ENCODE measurements around the gene DONSON. TPM values are rescaled to one million over a fixed set of nuclear protein-coding genes. Genes with fewer than 3 reads are reported as not detected.
A peak's percentile ranks its signal among the peaks of the same experiment; 100 is the strongest.

Gene DONSON
- total RNA-seq, 1 experiment from 2014 or later = 9.3 TPM

DNA sequence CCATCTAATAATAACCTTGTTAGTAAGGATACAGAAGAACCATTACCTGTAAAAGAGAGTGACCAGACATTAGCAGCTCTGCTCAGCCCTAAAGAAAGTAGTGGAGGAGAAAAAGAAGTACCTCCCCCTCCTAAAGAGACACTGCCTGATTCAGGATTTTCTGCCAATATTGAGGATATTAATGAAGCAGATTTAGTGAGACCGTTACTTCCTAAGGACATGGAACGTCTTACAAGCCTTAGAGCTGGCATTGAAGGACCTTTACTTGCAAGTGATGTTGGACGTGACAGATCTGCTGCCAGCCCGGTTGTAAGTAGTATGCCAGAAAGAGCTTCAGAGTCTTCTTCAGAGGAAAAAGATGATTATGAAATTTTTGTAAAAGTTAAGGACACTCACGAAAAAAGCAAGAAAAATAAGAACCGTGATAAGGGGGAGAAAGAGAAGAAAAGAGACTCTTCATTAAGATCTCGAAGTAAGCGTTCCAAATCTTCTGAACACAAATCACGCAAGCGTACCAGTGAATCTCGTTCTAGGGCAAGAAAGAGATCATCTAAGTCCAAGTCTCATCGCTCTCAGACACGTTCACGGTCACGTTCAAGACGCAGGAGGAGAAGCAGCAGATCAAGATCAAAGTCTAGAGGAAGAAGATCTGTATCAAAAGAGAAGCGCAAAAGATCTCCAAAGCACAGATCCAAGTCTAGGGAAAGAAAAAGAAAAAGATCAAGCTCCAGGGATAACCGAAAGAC, 34.1 kb downstream of the DONSON start:
- peaks cover 24% of the 10 kb centered on the region for H3K4me1 Mint-ChIP-seq (ENCODE audit: insufficient read depth, unreplicated experiment)
- no peak overlapping the region for H3K27ac Mint-ChIP-seq (ENCODE audit: low read depth, unreplicated experiment)
- BruUV-seq (replicated peaks) = TSS peak; percentile 15
- TF ChIP-seq, protein P1, sequence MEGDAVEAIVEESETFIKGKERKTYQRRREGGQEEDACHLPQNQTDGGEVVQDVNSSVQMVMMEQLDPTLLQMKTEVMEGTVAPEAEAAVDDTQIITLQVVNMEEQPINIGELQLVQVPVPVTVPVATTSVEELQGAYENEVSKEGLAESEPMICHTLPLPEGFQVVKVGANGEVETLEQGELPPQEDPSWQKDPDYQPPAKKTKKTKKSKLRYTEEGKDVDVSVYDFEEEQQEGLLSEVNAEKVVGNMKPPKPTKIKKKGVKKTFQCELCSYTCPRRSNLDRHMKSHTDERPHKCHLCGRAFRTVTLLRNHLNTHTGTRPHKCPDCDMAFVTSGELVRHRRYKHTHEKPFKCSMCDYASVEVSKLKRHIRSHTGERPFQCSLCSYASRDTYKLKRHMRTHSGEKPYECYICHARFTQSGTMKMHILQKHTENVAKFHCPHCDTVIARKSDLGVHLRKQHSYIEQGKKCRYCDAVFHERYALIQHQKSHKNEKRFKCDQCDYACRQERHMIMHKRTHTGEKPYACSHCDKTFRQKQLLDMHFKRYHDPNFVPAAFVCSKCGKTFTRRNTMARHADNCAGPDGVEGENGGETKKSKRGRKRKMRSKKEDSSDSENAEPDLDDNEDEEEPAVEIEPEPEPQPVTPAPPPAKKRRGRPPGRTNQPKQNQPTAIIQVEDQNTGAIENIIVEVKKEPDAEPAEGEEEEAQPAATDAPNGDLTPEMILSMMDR (IDR thresholded peaks at IDR 0.05; ENCODE audit: unreplicated experiment) = no peak
- H3K4me3 Mint-ChIP-seq (ENCODE audit: unreplicated experiment) = no peak overlapping the region
- DNase-seq (ENCODE audit: unreplicated experiment) = no peak
- H3K9me3 Mint-ChIP-seq (ENCODE audit: unreplicated experiment) = peaks cover 6% of the 10 kb centered on the region
- ChIA-PET POLR2A (interaction anchor here (0.6 to 9.2 kb wide), 4 partner anchors 10 to 247 kb away, joined by 3 to 89 read pairs (median 4); partner anchors contain the start of genes GART and SON), CTCF (interaction anchor here (1.3 kb wide), 1 partner anchor 9 kb away, joined by 3 read pairs; no protein-coding TSS in a partner anchor)
- H3K27me3 Mint-ChIP-seq (ENCODE audit: insufficient read depth, unreplicated experiment) = no peaks in the 10 kb centered on the region
- intact Hi-C loops (cut with micrococcal nuclease) = no loop called here
- peaks cover 100% of the 10 kb centered on the region for H3K36me3 Mint-ChIP-seq (ENCODE audit: insufficient read depth, unreplicated experiment)

DNA sequence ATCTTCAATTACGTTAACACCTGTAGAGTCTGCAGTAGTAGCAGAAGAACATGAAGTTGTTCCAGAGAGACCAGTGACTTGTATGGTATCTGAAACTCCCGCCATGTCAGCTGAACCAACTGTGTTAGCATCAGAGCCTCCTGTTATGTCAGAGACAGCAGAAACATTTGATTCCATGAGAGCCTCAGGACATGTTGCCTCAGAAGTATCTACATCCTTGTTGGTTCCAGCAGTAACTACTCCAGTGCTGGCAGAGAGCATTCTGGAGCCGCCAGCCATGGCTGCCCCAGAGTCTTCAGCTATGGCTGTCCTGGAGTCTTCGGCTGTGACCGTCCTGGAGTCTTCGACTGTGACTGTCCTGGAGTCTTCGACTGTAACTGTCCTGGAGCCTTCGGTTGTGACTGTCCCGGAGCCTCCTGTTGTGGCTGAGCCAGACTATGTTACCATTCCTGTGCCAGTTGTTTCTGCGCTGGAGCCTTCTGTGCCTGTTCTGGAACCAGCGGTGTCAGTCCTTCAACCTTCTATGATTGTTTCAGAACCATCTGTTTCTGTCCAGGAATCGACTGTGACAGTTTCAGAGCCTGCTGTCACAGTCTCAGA, 35.4 kb downstream of the DONSON start:
- H3K9me3 Mint-ChIP-seq (ENCODE audit: unreplicated experiment) = peaks cover 6% of the 10 kb centered on the region
- CTCF ChIA-PET = no interaction called here

DNA sequence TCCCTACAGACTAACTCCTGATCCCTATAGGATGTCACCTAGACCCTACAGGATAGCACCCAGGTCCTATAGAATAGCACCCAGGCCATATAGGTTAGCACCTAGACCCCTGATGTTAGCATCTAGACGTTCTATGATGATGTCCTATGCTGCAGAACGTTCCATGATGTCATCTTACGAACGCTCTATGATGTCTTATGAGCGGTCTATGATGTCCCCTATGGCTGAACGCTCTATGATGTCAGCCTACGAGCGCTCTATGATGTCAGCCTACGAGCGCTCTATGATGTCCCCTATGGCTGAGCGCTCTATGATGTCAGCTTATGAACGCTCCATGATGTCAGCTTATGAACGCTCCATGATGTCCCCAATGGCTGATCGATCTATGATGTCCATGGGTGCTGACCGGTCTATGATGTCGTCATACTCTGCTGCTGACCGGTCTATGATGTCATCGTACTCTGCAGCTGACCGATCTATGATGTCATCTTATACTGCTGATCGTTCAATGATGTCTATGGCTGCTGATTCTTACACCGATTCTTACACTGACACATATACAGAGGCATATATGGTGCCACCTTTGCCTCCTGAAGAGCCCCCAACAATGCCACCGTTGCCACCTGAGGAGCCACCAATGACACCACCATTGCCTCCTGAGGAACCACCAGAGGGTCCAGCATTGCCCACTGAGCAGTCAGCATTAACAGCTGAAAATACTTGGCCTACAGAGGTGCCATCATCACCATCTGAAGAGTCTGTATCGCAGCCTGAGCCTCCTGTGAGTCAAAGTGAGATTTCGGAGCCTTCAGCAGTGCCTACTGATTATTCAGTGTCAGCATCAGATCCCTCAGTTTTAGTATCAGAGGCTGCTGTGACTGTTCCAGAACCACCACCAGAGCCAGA, 36.1 kb downstream of the DONSON start:
- Mint-ChIP-seq H3K9me3 (ENCODE audit: unreplicated experiment) (peaks cover 6% of the 10 kb centered on the region), H3K4me1 (ENCODE audit: insufficient read depth, unreplicated experiment) (peaks cover 18% of the 10 kb centered on the region), H3K27me3 (ENCODE audit: insufficient read depth, unreplicated experiment) (no peaks in the 10 kb centered on the region), H3K36me3 (ENCODE audit: insufficient read depth, unreplicated experiment) (peaks cover 100% of the 10 kb centered on the region), H3K27ac (ENCODE audit: low read depth, unreplicated experiment) (no peak overlapping the region), H3K4me3 (ENCODE audit: unreplicated experiment) (no peak overlapping the region)
- CTCF ChIA-PET = no interaction called here
- POLR2A ChIA-PET = interaction anchor here (0.7 to 9.2 kb wide), 2 partner anchors 8 to 12 kb away, joined by 3 to 89 read pairs; partner anchors contain the start of genes GART and SON
- intact Hi-C loops (cut with micrococcal nuclease) = no loop called here
- no peak for DNase-seq (ENCODE audit: unreplicated experiment)
- TF ChIP-seq, protein P1 (IDR thresholded peaks at IDR 0.05; ENCODE audit: unreplicated experiment) = no peak
- BruUV-seq (replicated peaks) = no TSS peak

More for the DNA sequence above, 35.4 kb downstream of the DONSON start:
- DNase-seq (ENCODE audit: unreplicated experiment) = no peak
- peaks cover 18% of the 10 kb centered on the region for H3K4me1 Mint-ChIP-seq (ENCODE audit: insufficient read depth, unreplicated experiment)
- no peak overlapping the region for H3K4me3 Mint-ChIP-seq (ENCODE audit: unreplicated experiment)
- H3K36me3 Mint-ChIP-seq (ENCODE audit: insufficient read depth, unreplicated experiment) = peaks cover 100% of the 10 kb centered on the region
- TF ChIP-seq, protein P1 (IDR thresholded peaks at IDR 0.05; ENCODE audit: unreplicated experiment) = no peak
- no TSS peak for BruUV-seq (replicated peaks)
- POLR2A ChIA-PET = interaction anchor here (9.2 kb wide), 1 partner anchor 9 kb away, joined by 89 read pairs; the partner anchor contains the start of genes GART and SON
- intact Hi-C loops (cut with micrococcal nuclease) = no loop called here
- no peak overlapping the region for H3K27ac Mint-ChIP-seq (ENCODE audit: low read depth, unreplicated experiment)
- H3K27me3 Mint-ChIP-seq (ENCODE audit: insufficient read depth, unreplicated experiment) = no peaks in the 10 kb centered on the region
